H1 (cell line): Measurements from ENCODE around the gene KCNAB2. TPM values are rescaled to one million over a fixed set of nuclear protein-coding genes. Genes with fewer than 3 reads are reported as not detected.

Experiments used
- CTCF ChIA-PET: fragments of 300-600 bp; sonication (Branson Sonifier 250); formaldehyde crosslinking; loops from one replicate; lab custom pipeline; 2021; ENCODE audit not compliant: partially characterized antibody; lab: Charles Lee
- POLR2A ChIA-PET: fragments of 300-600 bp; sonication (Branson Sonifier 250); formaldehyde crosslinking; loops from one replicate; lab custom pipeline; 2021; ENCODE audit warnings: inconsistent platforms; ENCODE audit not compliant: partially characterized antibody; lab: Charles Lee
- DNase-seq, 2 experiments: peaks; one replicate each; pipeline versions ENCODE4 v3.0.0 to v3.0.0-alpha.2; 2010 to 2022; ENCODE audit warnings: low spot score in 2 of 2, low read depth in 1 of 2, mixed read lengths in 1 of 2
- FAIRE-seq: peaks from 2 replicates; lab custom pipeline; 2011; peaks lifted over from hg19 to GRCh38; lab: Jason Lieb, UNC
- H2AFZ ChIP-seq: 2 replicates; pipeline ENCODE4 v1.8.1; 2012; ENCODE audit warnings: low read length, inconsistent platforms
- H2AK5ac ChIP-seq: 2 replicates; pipeline ENCODE4 v1.6.1; 2013; ENCODE audit warnings: low read depth, low read length
- H2BK120ac ChIP-seq: replicated peaks from 2 replicates; pipeline ENCODE3; 2013; ENCODE audit warnings: low read depth, low read length, inconsistent platforms
- H2BK12ac ChIP-seq: 2 replicates; pipeline ENCODE4 v1.6.1; 2013; ENCODE audit warnings: low read depth, low read length
- H2BK15ac ChIP-seq: 2 replicates; pipeline ENCODE4 v1.6.1; 2013; ENCODE audit warnings: low read length
- H2BK20ac ChIP-seq: 2 replicates; pipeline ENCODE4 v1.6.1; 2013; ENCODE audit warnings: low read length
- H2BK5ac ChIP-seq: 2 replicates; pipeline ENCODE4 v1.6.1; 2013; ENCODE audit warnings: low read depth, low read length
- H3K14ac ChIP-seq: 2 replicates; pipeline ENCODE4 v1.6.1; 2013; ENCODE audit warnings: inconsistent platforms; ENCODE audit not compliant: insufficient read length
- H3K18ac ChIP-seq: 2 replicates; pipeline ENCODE4 v1.6.1; 2013; ENCODE audit warnings: low read length; ENCODE audit errors: extremely low read depth
- H3K23ac ChIP-seq: 2 replicates; pipeline ENCODE4 v1.6.1; 2013; ENCODE audit warnings: inconsistent platforms; ENCODE audit not compliant: insufficient read length
- H3K23me2 ChIP-seq: 2 replicates; pipeline ENCODE4 v1.6.1; 2013; ENCODE audit warnings: low read depth, low read length
- H3K27ac ChIP-seq: 2 replicates; pipeline ENCODE4 v1.6.1; 2011; ENCODE audit warnings: low read depth, low read length, inconsistent platforms
- H3K27me3 ChIP-seq, 4 experiments: replicated peaks in 1 of 4; 1 replicate in 1 of 4; 2 replicates in 3 of 4; pipeline versions ENCODE4 v1.6.1 to v1.8.1; 2011 to 2013; ENCODE audit warnings: low read length in 3 of 4, mild to moderate bottlenecking in 3 of 4, inconsistent platforms in 2 of 4, mixed read lengths in 2 of 4, moderate library complexity in 1 of 4; ENCODE audit not compliant: control insufficient read depth in 3 of 4, insufficient read depth in 3 of 4; ENCODE audit errors: extremely low read depth in 1 of 4
- H3K36me3 ChIP-seq, 4 experiments: 2 replicates each; pipeline versions ENCODE4 v1.6.1 to v1.8.1; 2011 to 2013; ENCODE audit warnings: mild to moderate bottlenecking in 4 of 4, low read length in 3 of 4, moderate library complexity in 2 of 4, control low read depth in 1 of 4, inconsistent platforms in 1 of 4; ENCODE audit not compliant: insufficient read depth in 4 of 4, control insufficient read depth in 2 of 4
- H3K4ac ChIP-seq: replicated peaks from 2 replicates; pipeline ENCODE3; 2013; ENCODE audit warnings: low read length, low read depth, mixed read lengths, inconsistent platforms; ENCODE audit not compliant: insufficient read length
- H3K4me1 ChIP-seq, 4 experiments: replicated peaks in 1 of 4; 1 replicate in 1 of 4; 2 replicates in 3 of 4; pipeline versions ENCODE4 v1.6.1 to v1.8.1; 2011 to 2013; ENCODE audit warnings: low read length in 3 of 4, inconsistent platforms in 2 of 4, mixed read lengths in 1 of 4; ENCODE audit not compliant: insufficient read depth in 4 of 4, control insufficient read depth in 3 of 4
- H3K4me2 ChIP-seq, 2 experiments: 2 replicates each; pipeline versions ENCODE4 v1.6.1 to v1.8.1; 2011 to 2013; ENCODE audit warnings: low read depth in 2 of 2, low read length in 2 of 2, control low read depth in 1 of 2, inconsistent platforms in 1 of 2, mild to moderate bottlenecking in 1 of 2; ENCODE audit not compliant: insufficient read depth in 1 of 2
- H3K4me3 ChIP-seq, 4 experiments: fragments of 200-600, 300-600 bp in 1 of 4; sonication (generic), shearing (Covaris generic), sonication (Bioruptor Twin) in 1 of 4; 2 replicates each; pipeline versions ENCODE4 v1.5.1 to v1.8.1; 2011 to 2016; ENCODE audit warnings: low read length in 4 of 4, low read depth in 3 of 4, control low read depth in 2 of 4, inconsistent platforms in 2 of 4, mild to moderate bottlenecking in 2 of 4, mixed read lengths in 1 of 4, moderate library complexity in 1 of 4; ENCODE audit not compliant: insufficient read depth in 2 of 4; ENCODE audit errors: extremely low read depth in 1 of 4
- H3K56ac ChIP-seq: replicated peaks from 2 replicates; pipeline ENCODE3; 2013; ENCODE audit warnings: low read depth, mild to moderate bottlenecking, mixed read lengths, low read length, inconsistent platforms; ENCODE audit not compliant: insufficient read length
- H3K79me1 ChIP-seq: 2 replicates; pipeline ENCODE4 v1.6.1; 2013; ENCODE audit warnings: low read depth, low read length, control low read depth
- H3K79me2 ChIP-seq, 2 experiments: 2 replicates each; pipeline versions ENCODE4 v1.6.1 to v1.8.1; 2012 to 2013; ENCODE audit warnings: low read length in 2 of 2, mild to moderate bottlenecking in 2 of 2, inconsistent platforms in 1 of 2; ENCODE audit not compliant: insufficient read depth in 2 of 2, control insufficient read depth in 1 of 2
- H3K9ac ChIP-seq, 4 experiments: replicated peaks in 1 of 4; 1 replicate in 1 of 4; 2 replicates in 3 of 4; pipeline versions ENCODE4 v1.6.1 to v1.8.1; 2011 to 2013; ENCODE audit warnings: low read depth in 3 of 4, low read length in 3 of 4, control low read depth in 2 of 4, mild to moderate bottlenecking in 2 of 4, moderate library complexity in 2 of 4, inconsistent platforms in 1 of 4; ENCODE audit errors: extremely low read depth in 1 of 4
- H3K9me3 ChIP-seq, 2 experiments: 2 replicates each; pipeline versions ENCODE4 v1.6.1 to v1.8.1; 2012 to 2013; ENCODE audit warnings: mild to moderate bottlenecking in 2 of 2, moderate library complexity in 2 of 2, control low read depth in 1 of 2, inconsistent platforms in 1 of 2, low read depth in 1 of 2, low read length in 1 of 2, mixed read lengths in 1 of 2; ENCODE audit not compliant: insufficient read depth in 2 of 2
- H4K20me1 ChIP-seq, 2 experiments: replicated peaks in 1 of 2; 2 replicates each; pipeline versions ENCODE3 to v1.8.1; 2011 to 2013; ENCODE audit warnings: inconsistent platforms in 2 of 2, low read length in 2 of 2, mild to moderate bottlenecking in 1 of 2; ENCODE audit not compliant: insufficient read depth in 2 of 2, control insufficient read depth in 1 of 2
- H4K5ac ChIP-seq: 2 replicates; pipeline ENCODE4 v1.6.1; 2013; ENCODE audit warnings: low read length, low read depth, mixed read lengths, inconsistent platforms; ENCODE audit not compliant: insufficient read length
- H4K8ac ChIP-seq: 2 replicates; pipeline ENCODE4 v1.8.0; 2013; ENCODE audit warnings: mild to moderate bottlenecking, moderate library complexity, low read length, inconsistent platforms; ENCODE audit not compliant: insufficient read depth; ENCODE audit errors: extremely low read depth
- H4K91ac ChIP-seq: replicated peaks from 2 replicates; pipeline ENCODE3; 2013; ENCODE audit warnings: low read length, mixed read lengths, inconsistent platforms; ENCODE audit not compliant: insufficient read length
- RFX5 ChIP-seq: IDR thresholded peaks from 2 replicates; pipeline ENCODE4 v1.6.1; 2011; ENCODE audit warnings: low read depth, low read length, improper control_type of control experiment, borderline replicate concordance
- TEAD4 ChIP-seq: IDR thresholded peaks from 2 replicates; pipeline ENCODE4 v1.6.1; 2012; ENCODE audit warnings: low read depth, low read length, inconsistent platforms, mixed read lengths
- WGBS, 2 experiments: shearing (Covaris generic) in 1 of 2; methylation state at CpG; one replicate each; pipeline versions ENCODE4 v1.1.6 to v1.1.7; 2013 to 2015; ENCODE audit warnings: low lambda C conversion rate in 2 of 2, mixed read lengths in 2 of 2, inconsistent platforms in 1 of 2, low coverage in 1 of 2, missing lambda C conversion rate in 1 of 2; ENCODE audit not compliant: insufficient replicate concordance in 2 of 2, insufficient coverage in 1 of 2, insufficient read length in 1 of 2; ENCODE audit errors: extremely low coverage in 1 of 2, missing lambda C conversion rate in 1 of 2; 5-methylcytosine and 5-hydroxymethylcytosine counted together
- polyA plus RNA-seq, 7 experiments: library from polyadenylated mRNA; depleted of rRNA in 3 of 7; stranded (reverse) in 5 of 7; unstranded in 2 of 7; fragments of >200 nt in 5 of 7; fragments of 200-250 nt in 2 of 7; gene quantifications; 1 replicate in 5 of 7; 2 replicates in 1 of 7; 4 replicates in 1 of 7; pipeline versions ENCODE4 v1.2.1 to v1.2.3, GENCODE V29; 2011 to 2013; ENCODE audit warnings: missing spikeins in 2 of 7, mixed read lengths in 2 of 7
- total RNA-seq: library from RNA; stranded (reverse); fragmentation: NEBNext Ultra II Directional; extraction: Animal tissue kit (Norgen Biotek cat#: 25700); gene quantifications from 2 replicates; pipeline ENCODE4 v1.2.1, GENCODE V29; 2021

Gene KCNAB2
- total and polyA plus RNA-seq, 2 of the 8 experiments (the other 6 are each of a cell fraction or from before 2014, with no cell fraction given), result 4.5 to 7.0 TPM

- H3K23me2 ChIP-seq, result peaks cover 4% of the 10 kb centered on the region; the same call in 1 of the 2 replicates
- DNase-seq, result no peak
- no peaks in the 10 kb centered on the region for H3K79me2 ChIP-seq
- no peak overlapping the region for H3K4me2 ChIP-seq
- no peaks in the 10 kb centered on the region for H3K27me3 ChIP-seq
- ChIA-PET CTCF (interaction anchor here (1.3 to 3.5 kb wide), 3 partner anchors 12 to 21 kb away, joined by 5 to 11 read pairs (median 11); no protein-coding TSS in a partner anchor), POLR2A (no interaction called here)
- H3K9me3 ChIP-seq, result no peaks in the 10 kb centered on the region
- H3K79me1 ChIP-seq, result no peaks in the 10 kb centered on the region
- H3K18ac ChIP-seq, result no peak overlapping the region
- H2BK15ac ChIP-seq, result no peak overlapping the region
- H4K5ac ChIP-seq, result no peak overlapping the region
- no peaks in the 10 kb centered on the region for H3K36me3 ChIP-seq
- no peak overlapping the region for H3K56ac ChIP-seq
- H3K4me3 ChIP-seq, result no peak overlapping the region
- no peak overlapping the region for H4K8ac ChIP-seq
- H3K23ac ChIP-seq, result no peak overlapping the region
- H2AK5ac ChIP-seq, result no peak overlapping the region
- WGBS, 2 experiments, result 75% methylated on average over 12 of the region's 12 CpGs; no CpG with 5 or more reads in 1 of the 2 experiments
- no peaks in the 10 kb centered on the region for H3K4me1 ChIP-seq
- no peak overlapping the region for H2BK5ac ChIP-seq
- no peak overlapping the region for H3K4ac ChIP-seq
- H3K14ac ChIP-seq, result no peak overlapping the region
- no peak overlapping the region for H4K91ac ChIP-seq
- no peak for FAIRE-seq
- no peak overlapping the region for H2BK120ac ChIP-seq
- TF ChIP-seq TEAD4 (no peak), RFX5 (no peak)
- no peak overlapping the region for H2BK12ac ChIP-seq
- H3K27ac ChIP-seq, result no peak overlapping the region
- no peak overlapping the region for H2AFZ ChIP-seq
- H4K20me1 ChIP-seq, result peaks cover 0 to 5% of the 10 kb centered on the region in 2 experiments
- H3K9ac ChIP-seq, result no peak overlapping the region
- H2BK20ac ChIP-seq, result no peak overlapping the region
Measured at GRCh38 chr1:6013491-6013890, 32.2 kb upstream of the KCNAB2 start.
